ENCODE measurements around the gene TMPRSS11A.

DNA sequence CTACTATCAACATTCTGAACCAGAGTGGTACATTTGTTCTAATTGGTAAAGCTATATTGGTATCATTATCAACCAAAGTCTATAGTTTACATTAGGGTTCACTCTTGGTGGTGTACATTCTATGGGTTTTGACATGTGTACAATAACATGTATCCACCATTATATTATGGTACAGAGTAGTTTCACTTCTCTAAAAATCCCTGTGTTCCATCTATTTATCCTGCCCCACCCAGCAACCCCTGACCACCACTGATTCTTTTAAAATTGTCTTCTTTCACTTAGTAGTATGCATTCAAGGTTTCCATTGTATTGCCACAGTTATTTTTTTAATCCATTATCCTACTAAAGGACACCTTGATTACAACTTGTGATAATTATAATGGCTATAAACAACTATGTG lies 64.2 kb downstream of the TMPRSS11A start:
- no peak for TF ChIP-seq EZH2 (IDR thresholded peaks at IDR 0.05; ENCODE audit: low read length, unreplicated experiment)
- TF ChIP-seq, protein P1, sequence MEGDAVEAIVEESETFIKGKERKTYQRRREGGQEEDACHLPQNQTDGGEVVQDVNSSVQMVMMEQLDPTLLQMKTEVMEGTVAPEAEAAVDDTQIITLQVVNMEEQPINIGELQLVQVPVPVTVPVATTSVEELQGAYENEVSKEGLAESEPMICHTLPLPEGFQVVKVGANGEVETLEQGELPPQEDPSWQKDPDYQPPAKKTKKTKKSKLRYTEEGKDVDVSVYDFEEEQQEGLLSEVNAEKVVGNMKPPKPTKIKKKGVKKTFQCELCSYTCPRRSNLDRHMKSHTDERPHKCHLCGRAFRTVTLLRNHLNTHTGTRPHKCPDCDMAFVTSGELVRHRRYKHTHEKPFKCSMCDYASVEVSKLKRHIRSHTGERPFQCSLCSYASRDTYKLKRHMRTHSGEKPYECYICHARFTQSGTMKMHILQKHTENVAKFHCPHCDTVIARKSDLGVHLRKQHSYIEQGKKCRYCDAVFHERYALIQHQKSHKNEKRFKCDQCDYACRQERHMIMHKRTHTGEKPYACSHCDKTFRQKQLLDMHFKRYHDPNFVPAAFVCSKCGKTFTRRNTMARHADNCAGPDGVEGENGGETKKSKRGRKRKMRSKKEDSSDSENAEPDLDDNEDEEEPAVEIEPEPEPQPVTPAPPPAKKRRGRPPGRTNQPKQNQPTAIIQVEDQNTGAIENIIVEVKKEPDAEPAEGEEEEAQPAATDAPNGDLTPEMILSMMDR (conservative IDR thresholded peaks at IDR 0.05; ENCODE audit: low read depth, low read length) = no peak
- TF ChIP-seq EZH2phosphoT487 (IDR thresholded peaks at IDR 0.05; ENCODE audit: borderline replicate concordance, low read length) = no peak
